HepG2 (cell line): ENCODE data around the gene SPHK2. TPM values are rescaled to one million over a fixed set of nuclear protein-coding genes. Genes with fewer than 3 reads are reported as not detected.

Experiments used
- CEBPB ChIP-seq: IDR thresholded peaks from 2 replicates; pipeline ENCODE4 v1.6.1; 2011; ENCODE audit warnings: low read depth, low read length, improper control_type of control experiment, borderline replicate concordance
- KDM5B ChIP-seq: sonication (generic); formaldehyde crosslinking; IDR thresholded peaks from 2 replicates; pipeline ENCODE4 v1.4.0; 2020; ENCODE audit warnings: missing genetic modification reagents, mild to moderate bottlenecking, borderline replicate concordance
- RELA ChIP-seq: sonication (generic); formaldehyde crosslinking; IDR thresholded peaks from 2 replicates; pipeline ENCODE4 v1.4.0; 2020; ENCODE audit warnings: missing genetic modification reagents
- RFXAP ChIP-seq: sonication (generic); formaldehyde crosslinking; IDR thresholded peaks from 2 replicates; pipeline ENCODE4 v1.4.0; 2020; ENCODE audit warnings: missing genetic modification reagents, borderline replicate concordance
- SOX6 ChIP-seq, 2 experiments: fragments of 450-650 bp in 1 of 2; sonication (generic) in 1 of 2; formaldehyde crosslinking in 1 of 2; IDR thresholded peaks; 2 replicates each; pipeline versions ENCODE4 v1.4.0 to v1.6.1; 2017 to 2020; ENCODE audit warnings: antibody characterized with exemption in 1 of 2, mild to moderate bottlenecking in 1 of 2, missing genetic modification reagents in 1 of 2
- SP5 ChIP-seq: IDR thresholded peaks from 2 replicates; pipeline ENCODE4 v1.6.1; 2016; ENCODE audit warnings: low read depth, borderline replicate concordance
- TBL1XR1 ChIP-seq: fragments of 150-350 bp; IDR thresholded peaks from 2 replicates; pipeline ENCODE4 v1.6.1; 2014; ENCODE audit warnings: borderline replicate concordance, low read length; ENCODE audit not compliant: partially characterized antibody
- YEATS2 ChIP-seq: sonication (generic); formaldehyde crosslinking; IDR thresholded peaks from 2 replicates; pipeline ENCODE4 v1.4.0; 2020; ENCODE audit warnings: missing genetic modification reagents, borderline replicate concordance
- ZNF263 ChIP-seq: sonication (generic); formaldehyde crosslinking; IDR thresholded peaks from 2 replicates; pipeline ENCODE4 v1.4.0; 2020; ENCODE audit warnings: missing genetic modification reagents
- ZNF383 ChIP-seq: sonication (generic); formaldehyde crosslinking; IDR thresholded peaks from 2 replicates; pipeline ENCODE4 v1.4.0; 2020; ENCODE audit warnings: missing genetic modification reagents, mild to moderate bottlenecking, borderline replicate concordance
- polyA plus RNA-seq, 8 experiments: library from polyadenylated mRNA; depleted of rRNA in 3 of 8; stranded (reverse) in 7 of 8; unstranded in 1 of 8; fragments of >200 nt; fragmentation: Illumina TruSeq in 4 of 8; extraction: Trizol in 4 of 8; gene quantifications; 2 replicates each; pipeline versions ENCODE4 v1.2.1 to v1.2.3, GENCODE V29; 2011 to 2016; ENCODE audit warnings: low read depth in 4 of 8, missing spikeins in 1 of 8, mixed read lengths in 1 of 8; ENCODE audit not compliant: insufficient read depth in 1 of 8
- total RNA-seq, 5 experiments: library from RNA; depleted of rRNA; stranded (reverse); fragments of >200 nt; fragmentation: Illumina TruSeq; extraction: Trizol; gene quantifications; 2 replicates each; pipeline ENCODE4 v1.2.3, GENCODE V29; 2016; ENCODE audit warnings: low read depth in 1 of 5
- TF ChIP-seq, protein P1 (sequence below): sonication (generic); formaldehyde crosslinking; IDR thresholded peaks from 2 replicates; pipeline ENCODE4 v1.5.1; 2020; ENCODE audit warnings: mild to moderate bottlenecking, missing genetic modification reagents
- TF ChIP-seq, protein P2 (sequence below): sonication (generic); formaldehyde crosslinking; conservative IDR thresholded peaks from 2 replicates; pipeline ENCODE4 v1.5.0; 2020; ENCODE audit warnings: missing genetic modification reagents
- TF ChIP-seq, protein P3 (sequence below): sonication (generic); formaldehyde crosslinking; IDR thresholded peaks from 2 replicates; pipeline ENCODE4 v1.5.0; 2020; ENCODE audit warnings: mild to moderate bottlenecking, missing genetic modification reagents, moderate library complexity
- TF ChIP-seq, protein P4 (sequence below): sonication (generic); formaldehyde crosslinking; IDR thresholded peaks from 2 replicates; pipeline ENCODE4 v1.4.0; 2020; ENCODE audit warnings: missing genetic modification reagents
- TF ChIP-seq, protein P5 (sequence below): sonication (generic); formaldehyde crosslinking; IDR thresholded peaks from 2 replicates; pipeline ENCODE4 v1.4.0; 2020; ENCODE audit warnings: missing genetic modification reagents
- TF ChIP-seq, protein P6 (sequence below): sonication (generic); formaldehyde crosslinking; IDR thresholded peaks from 2 replicates; pipeline ENCODE4 v1.4.0; 2020; ENCODE audit warnings: missing genetic modification reagents

The SPHK2 gene
- total and polyA plus RNA-seq, 2 of the 13 experiments (the other 11 are each of a cell fraction or from before 2014, with no cell fraction given): 2.9 to 14.4 TPM

DNA sequence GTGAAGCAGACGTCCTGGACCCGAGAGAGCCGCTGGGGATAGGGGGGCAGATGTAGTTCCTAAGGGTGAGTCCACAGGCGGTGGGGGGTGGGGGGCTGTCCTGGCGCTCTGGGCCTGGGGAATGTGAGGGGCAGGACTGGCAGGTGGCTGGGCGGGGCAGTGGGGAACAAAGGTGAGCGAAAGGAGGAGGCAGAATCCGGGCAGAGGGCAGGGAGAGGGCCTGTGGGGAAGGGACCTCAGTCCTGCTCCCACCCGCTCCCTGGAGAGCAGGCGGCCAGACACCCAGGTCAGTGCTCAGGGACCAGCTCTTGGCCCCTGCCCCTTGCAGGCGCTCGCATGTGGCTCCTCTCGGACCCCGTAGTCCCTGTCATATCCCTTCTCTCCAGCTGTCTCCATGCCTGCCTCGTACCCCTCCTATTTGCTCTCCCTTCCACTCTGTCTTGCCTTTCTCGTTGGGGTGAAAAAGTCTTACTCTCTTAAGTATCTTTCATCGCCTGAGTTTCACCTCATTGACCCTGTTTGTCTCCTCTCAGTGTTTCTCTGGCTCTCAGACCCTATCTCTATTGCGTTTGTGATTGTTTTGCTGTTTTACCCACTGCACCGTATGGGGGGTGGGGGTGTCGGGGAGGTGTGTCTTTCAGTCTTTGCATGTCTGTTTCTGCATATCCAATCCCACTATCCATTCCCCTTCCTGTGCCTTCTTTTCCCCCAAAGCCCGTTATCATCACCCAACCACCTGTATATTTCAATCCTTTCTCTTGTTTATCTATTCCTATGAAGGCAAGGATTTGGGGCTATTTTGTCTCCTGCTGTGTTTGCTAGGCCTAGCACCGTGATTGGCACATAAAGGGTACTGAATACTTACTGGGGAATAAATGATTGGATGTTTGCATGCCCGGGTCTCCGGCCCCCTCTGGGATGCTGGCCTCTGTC is 5.8 kb downstream of the SPHK2 start (continued):
- TF ChIP-seq, protein P1, sequence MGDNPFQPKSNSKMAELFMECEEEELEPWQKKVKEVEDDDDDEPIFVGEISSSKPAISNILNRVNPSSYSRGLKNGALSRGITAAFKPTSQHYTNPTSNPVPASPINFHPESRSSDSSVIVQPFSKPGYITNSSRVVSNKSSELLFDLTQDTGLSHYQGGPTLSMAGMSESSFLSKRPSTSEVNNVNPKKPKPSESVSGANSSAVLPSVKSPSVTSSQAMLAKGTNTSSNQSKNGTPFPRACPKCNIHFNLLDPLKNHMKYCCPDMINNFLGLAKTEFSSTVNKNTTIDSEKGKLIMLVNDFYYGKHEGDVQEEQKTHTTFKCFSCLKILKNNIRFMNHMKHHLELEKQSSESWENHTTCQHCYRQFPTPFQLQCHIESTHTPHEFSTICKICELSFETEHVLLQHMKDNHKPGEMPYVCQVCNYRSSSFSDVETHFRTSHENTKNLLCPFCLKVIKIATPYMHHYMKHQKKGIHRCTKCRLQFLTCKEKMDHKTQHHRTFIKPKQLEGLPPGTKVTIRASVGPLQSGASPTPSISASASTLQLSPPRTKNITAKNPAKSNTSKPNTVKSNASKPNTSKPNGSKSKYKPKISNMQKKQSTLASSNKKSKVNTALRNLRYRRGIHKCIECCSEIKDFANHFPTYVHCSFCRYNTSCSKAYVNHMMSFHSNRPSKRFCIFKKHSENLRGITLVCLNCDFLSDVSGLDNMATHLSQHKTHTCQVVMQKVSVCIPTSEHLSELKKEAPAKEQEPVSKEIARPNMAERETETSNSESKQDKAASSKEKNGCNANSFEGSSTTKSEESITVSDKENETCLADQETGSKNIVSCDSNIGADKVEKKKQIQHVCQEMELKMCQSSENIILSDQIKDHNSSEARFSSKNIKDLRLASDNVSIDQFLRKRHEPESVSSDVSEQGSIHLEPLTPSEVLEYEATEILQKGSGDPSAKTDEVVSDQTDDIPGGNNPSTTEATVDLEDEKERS (CRISPR knock-in tag): no peak
- TF ChIP-seq, protein P2, sequence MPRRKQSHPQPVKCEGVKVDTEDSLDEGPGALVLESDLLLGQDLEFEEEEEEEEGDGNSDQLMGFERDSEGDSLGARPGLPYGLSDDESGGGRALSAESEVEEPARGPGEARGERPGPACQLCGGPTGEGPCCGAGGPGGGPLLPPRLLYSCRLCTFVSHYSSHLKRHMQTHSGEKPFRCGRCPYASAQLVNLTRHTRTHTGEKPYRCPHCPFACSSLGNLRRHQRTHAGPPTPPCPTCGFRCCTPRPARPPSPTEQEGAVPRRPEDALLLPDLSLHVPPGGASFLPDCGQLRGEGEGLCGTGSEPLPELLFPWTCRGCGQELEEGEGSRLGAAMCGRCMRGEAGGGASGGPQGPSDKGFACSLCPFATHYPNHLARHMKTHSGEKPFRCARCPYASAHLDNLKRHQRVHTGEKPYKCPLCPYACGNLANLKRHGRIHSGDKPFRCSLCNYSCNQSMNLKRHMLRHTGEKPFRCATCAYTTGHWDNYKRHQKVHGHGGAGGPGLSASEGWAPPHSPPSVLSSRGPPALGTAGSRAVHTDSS: no peak
- TF ChIP-seq TBL1XR1 (no peak), ZNF263 (CRISPR knock-in tag) (0 out of 2 replicates have a peak, but pooled peaks have one; percentile 19), CEBPB (no peak), RELA (CRISPR knock-in tag) (no peak), SP5 (peak; percentile 69; the same call in 1 of the 2 replicates), YEATS2 (no peak), SOX6 (IDR thresholded peaks at IDR 0.05) (no peak), SOX6 (CRISPR knock-in tag; IDR thresholded peaks at IDR 0.05) (no peak), RFXAP (CRISPR knock-in tag) (no peak), ZNF383 (CRISPR knock-in tag) (no peak), KDM5B (no peak)
- TF ChIP-seq, protein P3, sequence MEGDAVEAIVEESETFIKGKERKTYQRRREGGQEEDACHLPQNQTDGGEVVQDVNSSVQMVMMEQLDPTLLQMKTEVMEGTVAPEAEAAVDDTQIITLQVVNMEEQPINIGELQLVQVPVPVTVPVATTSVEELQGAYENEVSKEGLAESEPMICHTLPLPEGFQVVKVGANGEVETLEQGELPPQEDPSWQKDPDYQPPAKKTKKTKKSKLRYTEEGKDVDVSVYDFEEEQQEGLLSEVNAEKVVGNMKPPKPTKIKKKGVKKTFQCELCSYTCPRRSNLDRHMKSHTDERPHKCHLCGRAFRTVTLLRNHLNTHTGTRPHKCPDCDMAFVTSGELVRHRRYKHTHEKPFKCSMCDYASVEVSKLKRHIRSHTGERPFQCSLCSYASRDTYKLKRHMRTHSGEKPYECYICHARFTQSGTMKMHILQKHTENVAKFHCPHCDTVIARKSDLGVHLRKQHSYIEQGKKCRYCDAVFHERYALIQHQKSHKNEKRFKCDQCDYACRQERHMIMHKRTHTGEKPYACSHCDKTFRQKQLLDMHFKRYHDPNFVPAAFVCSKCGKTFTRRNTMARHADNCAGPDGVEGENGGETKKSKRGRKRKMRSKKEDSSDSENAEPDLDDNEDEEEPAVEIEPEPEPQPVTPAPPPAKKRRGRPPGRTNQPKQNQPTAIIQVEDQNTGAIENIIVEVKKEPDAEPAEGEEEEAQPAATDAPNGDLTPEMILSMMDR (CRISPR knock-in tag): no peak
- TF ChIP-seq, protein P4, sequence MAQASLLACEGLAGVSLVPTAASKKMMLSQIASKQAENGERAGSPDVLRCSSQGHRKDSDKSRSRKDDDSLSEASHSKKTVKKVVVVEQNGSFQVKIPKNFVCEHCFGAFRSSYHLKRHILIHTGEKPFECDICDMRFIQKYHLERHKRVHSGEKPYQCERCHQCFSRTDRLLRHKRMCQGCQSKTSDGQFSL (CRISPR knock-in tag): no peak
- TF ChIP-seq, protein P5, sequence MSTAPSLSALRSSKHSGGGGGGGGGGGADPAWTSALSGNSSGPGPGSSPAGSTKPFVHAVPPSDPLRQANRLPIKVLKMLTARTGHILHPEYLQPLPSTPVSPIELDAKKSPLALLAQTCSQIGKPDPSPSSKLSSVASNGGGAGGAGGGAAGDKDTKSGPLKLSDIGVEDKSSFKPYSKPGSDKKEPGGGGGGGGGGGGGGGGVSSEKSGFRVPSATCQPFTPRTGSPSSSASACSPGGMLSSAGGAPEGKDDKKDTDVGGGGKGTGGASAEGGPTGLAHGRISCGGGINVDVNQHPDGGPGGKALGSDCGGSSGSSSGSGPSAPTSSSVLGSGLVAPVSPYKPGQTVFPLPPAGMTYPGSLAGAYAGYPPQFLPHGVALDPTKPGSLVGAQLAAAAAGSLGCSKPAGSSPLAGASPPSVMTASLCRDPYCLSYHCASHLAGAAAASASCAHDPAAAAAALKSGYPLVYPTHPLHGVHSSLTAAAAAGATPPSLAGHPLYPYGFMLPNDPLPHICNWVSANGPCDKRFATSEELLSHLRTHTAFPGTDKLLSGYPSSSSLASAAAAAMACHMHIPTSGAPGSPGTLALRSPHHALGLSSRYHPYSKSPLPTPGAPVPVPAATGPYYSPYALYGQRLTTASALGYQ (CRISPR knock-in tag): no peak
- TF ChIP-seq, protein P6, sequence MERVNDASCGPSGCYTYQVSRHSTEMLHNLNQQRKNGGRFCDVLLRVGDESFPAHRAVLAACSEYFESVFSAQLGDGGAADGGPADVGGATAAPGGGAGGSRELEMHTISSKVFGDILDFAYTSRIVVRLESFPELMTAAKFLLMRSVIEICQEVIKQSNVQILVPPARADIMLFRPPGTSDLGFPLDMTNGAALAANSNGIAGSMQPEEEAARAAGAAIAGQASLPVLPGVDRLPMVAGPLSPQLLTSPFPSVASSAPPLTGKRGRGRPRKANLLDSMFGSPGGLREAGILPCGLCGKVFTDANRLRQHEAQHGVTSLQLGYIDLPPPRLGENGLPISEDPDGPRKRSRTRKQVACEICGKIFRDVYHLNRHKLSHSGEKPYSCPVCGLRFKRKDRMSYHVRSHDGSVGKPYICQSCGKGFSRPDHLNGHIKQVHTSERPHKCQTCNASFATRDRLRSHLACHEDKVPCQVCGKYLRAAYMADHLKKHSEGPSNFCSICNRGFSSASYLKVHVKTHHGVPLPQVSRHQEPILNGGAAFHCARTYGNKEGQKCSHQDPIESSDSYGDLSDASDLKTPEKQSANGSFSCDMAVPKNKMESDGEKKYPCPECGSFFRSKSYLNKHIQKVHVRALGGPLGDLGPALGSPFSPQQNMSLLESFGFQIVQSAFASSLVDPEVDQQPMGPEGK: no peak
